H1 (cell line): Measurements from ENCODE around the gene PLA2G4D. TPM values are rescaled to one million over a fixed set of nuclear protein-coding genes. Genes with fewer than 3 reads are reported as not detected.

Source experiments
- CTCF ChIA-PET: fragments of 300-600 bp; sonication (Branson Sonifier 250); formaldehyde crosslinking; loops from one replicate; lab custom pipeline; 2021; ENCODE audit not compliant: partially characterized antibody; lab: Charles Lee
- POLR2A ChIA-PET: fragments of 300-600 bp; sonication (Branson Sonifier 250); formaldehyde crosslinking; loops from one replicate; lab custom pipeline; 2021; ENCODE audit warnings: inconsistent platforms; ENCODE audit not compliant: partially characterized antibody; lab: Charles Lee
- DNase-seq, 2 experiments: peaks; one replicate each; pipeline versions ENCODE4 v3.0.0 to v3.0.0-alpha.2; 2010 to 2022; ENCODE audit warnings: low spot score in 2 of 2, low read depth in 1 of 2, mixed read lengths in 1 of 2
- FAIRE-seq: peaks from 2 replicates; lab custom pipeline; 2011; peaks lifted over from hg19 to GRCh38; lab: Jason Lieb, UNC
- H2AFZ ChIP-seq: 2 replicates; pipeline ENCODE4 v1.8.1; 2012; ENCODE audit warnings: low read length, inconsistent platforms
- H2AK5ac ChIP-seq: 2 replicates; pipeline ENCODE4 v1.6.1; 2013; ENCODE audit warnings: low read depth, low read length
- H2BK120ac ChIP-seq: replicated peaks from 2 replicates; pipeline ENCODE3; 2013; ENCODE audit warnings: low read depth, low read length, inconsistent platforms
- H2BK12ac ChIP-seq: 2 replicates; pipeline ENCODE4 v1.6.1; 2013; ENCODE audit warnings: low read depth, low read length
- H2BK15ac ChIP-seq: 2 replicates; pipeline ENCODE4 v1.6.1; 2013; ENCODE audit warnings: low read length
- H2BK20ac ChIP-seq: 2 replicates; pipeline ENCODE4 v1.6.1; 2013; ENCODE audit warnings: low read length
- H2BK5ac ChIP-seq: 2 replicates; pipeline ENCODE4 v1.6.1; 2013; ENCODE audit warnings: low read depth, low read length
- H3K14ac ChIP-seq: 2 replicates; pipeline ENCODE4 v1.6.1; 2013; ENCODE audit warnings: inconsistent platforms; ENCODE audit not compliant: insufficient read length
- H3K18ac ChIP-seq: 2 replicates; pipeline ENCODE4 v1.6.1; 2013; ENCODE audit warnings: low read length; ENCODE audit errors: extremely low read depth
- H3K23ac ChIP-seq: 2 replicates; pipeline ENCODE4 v1.6.1; 2013; ENCODE audit warnings: inconsistent platforms; ENCODE audit not compliant: insufficient read length
- H3K23me2 ChIP-seq: 2 replicates; pipeline ENCODE4 v1.6.1; 2013; ENCODE audit warnings: low read depth, low read length
- H3K27ac ChIP-seq: 2 replicates; pipeline ENCODE4 v1.6.1; 2011; ENCODE audit warnings: low read depth, low read length, inconsistent platforms
- H3K27me3 ChIP-seq, 4 experiments: replicated peaks in 1 of 4; 1 replicate in 1 of 4; 2 replicates in 3 of 4; pipeline versions ENCODE4 v1.6.1 to v1.8.1; 2011 to 2013; ENCODE audit warnings: low read length in 3 of 4, mild to moderate bottlenecking in 3 of 4, inconsistent platforms in 2 of 4, mixed read lengths in 2 of 4, moderate library complexity in 1 of 4; ENCODE audit not compliant: control insufficient read depth in 3 of 4, insufficient read depth in 3 of 4; ENCODE audit errors: extremely low read depth in 1 of 4
- H3K36me3 ChIP-seq, 4 experiments: 2 replicates each; pipeline versions ENCODE4 v1.6.1 to v1.8.1; 2011 to 2013; ENCODE audit warnings: mild to moderate bottlenecking in 4 of 4, low read length in 3 of 4, moderate library complexity in 2 of 4, control low read depth in 1 of 4, inconsistent platforms in 1 of 4; ENCODE audit not compliant: insufficient read depth in 4 of 4, control insufficient read depth in 2 of 4
- H3K4ac ChIP-seq: replicated peaks from 2 replicates; pipeline ENCODE3; 2013; ENCODE audit warnings: low read length, low read depth, mixed read lengths, inconsistent platforms; ENCODE audit not compliant: insufficient read length
- H3K4me1 ChIP-seq, 4 experiments: replicated peaks in 1 of 4; 1 replicate in 1 of 4; 2 replicates in 3 of 4; pipeline versions ENCODE4 v1.6.1 to v1.8.1; 2011 to 2013; ENCODE audit warnings: low read length in 3 of 4, inconsistent platforms in 2 of 4, mixed read lengths in 1 of 4; ENCODE audit not compliant: insufficient read depth in 4 of 4, control insufficient read depth in 3 of 4
- H3K4me2 ChIP-seq, 2 experiments: 2 replicates each; pipeline versions ENCODE4 v1.6.1 to v1.8.1; 2011 to 2013; ENCODE audit warnings: low read depth in 2 of 2, low read length in 2 of 2, control low read depth in 1 of 2, inconsistent platforms in 1 of 2, mild to moderate bottlenecking in 1 of 2; ENCODE audit not compliant: insufficient read depth in 1 of 2
- H3K4me3 ChIP-seq, 4 experiments: fragments of 200-600, 300-600 bp in 1 of 4; sonication (generic), shearing (Covaris generic), sonication (Bioruptor Twin) in 1 of 4; 2 replicates each; pipeline versions ENCODE4 v1.5.1 to v1.8.1; 2011 to 2016; ENCODE audit warnings: low read length in 4 of 4, low read depth in 3 of 4, control low read depth in 2 of 4, inconsistent platforms in 2 of 4, mild to moderate bottlenecking in 2 of 4, mixed read lengths in 1 of 4, moderate library complexity in 1 of 4; ENCODE audit not compliant: insufficient read depth in 2 of 4; ENCODE audit errors: extremely low read depth in 1 of 4
- H3K56ac ChIP-seq: replicated peaks from 2 replicates; pipeline ENCODE3; 2013; ENCODE audit warnings: low read depth, mild to moderate bottlenecking, mixed read lengths, low read length, inconsistent platforms; ENCODE audit not compliant: insufficient read length
- H3K79me1 ChIP-seq: 2 replicates; pipeline ENCODE4 v1.6.1; 2013; ENCODE audit warnings: low read depth, low read length, control low read depth
- H3K79me2 ChIP-seq, 2 experiments: 2 replicates each; pipeline versions ENCODE4 v1.6.1 to v1.8.1; 2012 to 2013; ENCODE audit warnings: low read length in 2 of 2, mild to moderate bottlenecking in 2 of 2, inconsistent platforms in 1 of 2; ENCODE audit not compliant: insufficient read depth in 2 of 2, control insufficient read depth in 1 of 2
- H3K9ac ChIP-seq, 4 experiments: replicated peaks in 1 of 4; 1 replicate in 1 of 4; 2 replicates in 3 of 4; pipeline versions ENCODE4 v1.6.1 to v1.8.1; 2011 to 2013; ENCODE audit warnings: low read depth in 3 of 4, low read length in 3 of 4, control low read depth in 2 of 4, mild to moderate bottlenecking in 2 of 4, moderate library complexity in 2 of 4, inconsistent platforms in 1 of 4; ENCODE audit errors: extremely low read depth in 1 of 4
- H3K9me3 ChIP-seq, 2 experiments: 2 replicates each; pipeline versions ENCODE4 v1.6.1 to v1.8.1; 2012 to 2013; ENCODE audit warnings: mild to moderate bottlenecking in 2 of 2, moderate library complexity in 2 of 2, control low read depth in 1 of 2, inconsistent platforms in 1 of 2, low read depth in 1 of 2, low read length in 1 of 2, mixed read lengths in 1 of 2; ENCODE audit not compliant: insufficient read depth in 2 of 2
- H4K20me1 ChIP-seq, 2 experiments: replicated peaks in 1 of 2; 2 replicates each; pipeline versions ENCODE3 to v1.8.1; 2011 to 2013; ENCODE audit warnings: inconsistent platforms in 2 of 2, low read length in 2 of 2, mild to moderate bottlenecking in 1 of 2; ENCODE audit not compliant: insufficient read depth in 2 of 2, control insufficient read depth in 1 of 2
- H4K5ac ChIP-seq: 2 replicates; pipeline ENCODE4 v1.6.1; 2013; ENCODE audit warnings: low read length, low read depth, mixed read lengths, inconsistent platforms; ENCODE audit not compliant: insufficient read length
- H4K8ac ChIP-seq: 2 replicates; pipeline ENCODE4 v1.8.0; 2013; ENCODE audit warnings: mild to moderate bottlenecking, moderate library complexity, low read length, inconsistent platforms; ENCODE audit not compliant: insufficient read depth; ENCODE audit errors: extremely low read depth
- H4K91ac ChIP-seq: replicated peaks from 2 replicates; pipeline ENCODE3; 2013; ENCODE audit warnings: low read length, mixed read lengths, inconsistent platforms; ENCODE audit not compliant: insufficient read length
- GTF2F1 ChIP-seq: IDR thresholded peaks from 2 replicates; pipeline ENCODE4 v1.6.1; 2012; ENCODE audit warnings: low read depth, low read length, improper control_type of control experiment, borderline replicate concordance
- JUN ChIP-seq: IDR thresholded peaks from 2 replicates; pipeline ENCODE4 v1.6.1; 2011; ENCODE audit warnings: low read depth, mild to moderate bottlenecking, improper control_type of control experiment, low read length
- KDM5A ChIP-seq: fragments of 200-600 bp; IDR thresholded peaks from 2 replicates; pipeline ENCODE4 v1.7.1; 2012; ENCODE audit warnings: mild to moderate bottlenecking, low read length, inconsistent platforms, mixed read lengths
- POLR2AphosphoS5 ChIP-seq: IDR thresholded peaks from 2 replicates; pipeline ENCODE4 v1.6.1; 2011; ENCODE audit warnings: low read depth, low read length
- RXRA ChIP-seq: IDR thresholded peaks from 2 replicates; pipeline ENCODE4 v1.6.1; 2011; ENCODE audit warnings: low read depth, mild to moderate bottlenecking, low read length, moderate library complexity; ENCODE audit not compliant: insufficient read depth
- SIRT6 ChIP-seq: IDR thresholded peaks from one replicate; pipeline ENCODE4 v1.7.1; 2012; ENCODE audit warnings: low read length, inconsistent platforms
- SIX5 ChIP-seq: IDR thresholded peaks from 2 replicates; pipeline ENCODE4 v1.6.1; 2011; ENCODE audit warnings: mild to moderate bottlenecking, low read depth, low read length
- SP2 ChIP-seq: IDR thresholded peaks from 2 replicates; pipeline ENCODE4 v1.6.1; 2012; ENCODE audit warnings: mild to moderate bottlenecking, low read length, inconsistent platforms
- TEAD4 ChIP-seq: IDR thresholded peaks from 2 replicates; pipeline ENCODE4 v1.6.1; 2012; ENCODE audit warnings: low read depth, low read length, inconsistent platforms, mixed read lengths
- WGBS, 2 experiments: shearing (Covaris generic) in 1 of 2; methylation state at CpG; one replicate each; pipeline versions ENCODE4 v1.1.6 to v1.1.7; 2013 to 2015; ENCODE audit warnings: low lambda C conversion rate in 2 of 2, mixed read lengths in 2 of 2, inconsistent platforms in 1 of 2, low coverage in 1 of 2, missing lambda C conversion rate in 1 of 2; ENCODE audit not compliant: insufficient replicate concordance in 2 of 2, insufficient coverage in 1 of 2, insufficient read length in 1 of 2; ENCODE audit errors: extremely low coverage in 1 of 2, missing lambda C conversion rate in 1 of 2; 5-methylcytosine and 5-hydroxymethylcytosine counted together
- polyA plus RNA-seq, 7 experiments: library from polyadenylated mRNA; depleted of rRNA in 3 of 7; stranded (reverse) in 5 of 7; unstranded in 2 of 7; fragments of >200 nt in 5 of 7; fragments of 200-250 nt in 2 of 7; gene quantifications; 1 replicate in 5 of 7; 2 replicates in 1 of 7; 4 replicates in 1 of 7; pipeline versions ENCODE4 v1.2.1 to v1.2.3, GENCODE V29; 2011 to 2013; ENCODE audit warnings: missing spikeins in 2 of 7, mixed read lengths in 2 of 7
- total RNA-seq: library from RNA; stranded (reverse); fragmentation: NEBNext Ultra II Directional; extraction: Animal tissue kit (Norgen Biotek cat#: 25700); gene quantifications from 2 replicates; pipeline ENCODE4 v1.2.1, GENCODE V29; 2021

Gene PLA2G4D
- total and polyA plus RNA-seq, 2 of the 8 experiments (the other 6 are each of a cell fraction or from before 2014, with no cell fraction given) = 0.07 to 0.18 TPM

GRCh38 chr15:42110367-42110766 is 16.0 kb upstream of the PLA2G4D start:
- H2AFZ ChIP-seq = 0 out of 2 replicates have a peak overlapping the region, but pooled peaks have one; percentile 10
- POLR2A ChIA-PET = no interaction called here
- no peaks in the 10 kb centered on the region for H3K27me3 ChIP-seq
- no peaks in the 10 kb centered on the region for H3K36me3 ChIP-seq
- no peak overlapping the region for H3K4me3 ChIP-seq
- H4K8ac ChIP-seq = no peak overlapping the region
- H4K91ac ChIP-seq = no peak overlapping the region
- H3K4me1 ChIP-seq = no peaks in the 10 kb centered on the region
- H3K23ac ChIP-seq = no peak overlapping the region
- 84% methylated on average over 3 of the region's 3 CpGs; no CpG with 5 or more reads in 1 of the 2 experiments for WGBS, 2 experiments
- H2AK5ac ChIP-seq = no peak overlapping the region
- H2BK20ac ChIP-seq = no peak overlapping the region
- H3K14ac ChIP-seq = no peak overlapping the region
- no peak overlapping the region for H2BK120ac ChIP-seq
- H4K20me1 ChIP-seq = no peaks in the 10 kb centered on the region
- H2BK5ac ChIP-seq = no peak overlapping the region
- no peaks in the 10 kb centered on the region for H3K79me2 ChIP-seq
- H3K18ac ChIP-seq = no peak overlapping the region
- no peaks in the 10 kb centered on the region for H3K23me2 ChIP-seq
- CTCF ChIA-PET = interaction anchor here (0.6 to 2.2 kb wide), 4 partner anchors 15 to 816 kb away, joined by 3 to 19 read pairs (median 5); no protein-coding TSS in a partner anchor
- no peak overlapping the region for H2BK12ac ChIP-seq
- H3K56ac ChIP-seq = no peak overlapping the region
- no peak for DNase-seq
- H3K79me1 ChIP-seq = no peaks in the 10 kb centered on the region
- no peak overlapping the region for H3K4me2 ChIP-seq
- FAIRE-seq = no peak
- no peaks in the 10 kb centered on the region for H3K9me3 ChIP-seq
- H4K5ac ChIP-seq = no peak overlapping the region
- no peak overlapping the region for H2BK15ac ChIP-seq
- H3K9ac ChIP-seq = no peak overlapping the region
- H3K4ac ChIP-seq = no peak overlapping the region
- no peak overlapping the region for H3K27ac ChIP-seq
- TF ChIP-seq SIX5 (no peak), POLR2AphosphoS5 (no peak), KDM5A (no peak), SP2 (no peak), SIRT6 (no peak), JUN (no peak), GTF2F1 (no peak), RXRA (no peak), TEAD4 (no peak)
